Panc1 (cell line): ENCODE results near the gene ALKBH6. TPM values are rescaled to one million over a fixed set of nuclear protein-coding genes. Genes with fewer than 3 reads are reported as not detected.

Experiments
- ATAC-seq: fragments of 200-7000 bp; cut with Tn5 transposase; 2 replicates; pipeline ENCODE4 v1.9.1; 2020; ENCODE audit warnings: mild to moderate bottlenecking, moderate library complexity
- BruUV-seq: library from RNA; stranded (reverse); fragments of 400-500 nt; replicated peaks from 2 replicates; lab custom pipeline; 2021; lab: Mats Ljungman, UMichigan
- CTCF ChIA-PET: fragments of 300-600 bp; sonication (Branson Sonifier 250); formaldehyde crosslinking; loops from one replicate; lab custom pipeline; 2022; ENCODE audit warnings: antibody characterized with exemption; lab: Charles Lee
- POLR2A ChIA-PET: fragments of 300-600 bp; sonication (Branson Sonifier 250); formaldehyde crosslinking; loops from one replicate; lab custom pipeline; 2022; ENCODE audit warnings: antibody characterized with exemption; lab: Charles Lee
- DNase-seq: peaks from one replicate; pipeline ENCODE4 v3.0.0-alpha.2; 2010; ENCODE audit warnings: low read depth, low spot score
- H3K27ac ChIP-seq: 2 replicates; pipeline ENCODE4 v1.5.1; 2011; ENCODE audit warnings: mild to moderate bottlenecking, low read length, inconsistent platforms
- H3K27me3 ChIP-seq: fragments of 200-500 bp; sonication (Bioruptor generic); 2 replicates; pipeline ENCODE4 v1.6.0; 2014; ENCODE audit warnings: low read length, inconsistent platforms; ENCODE audit not compliant: control insufficient read depth, insufficient read depth
- H3K36me3 ChIP-seq: fragments of 200-500 bp; sonication (Bioruptor generic); 2 replicates; pipeline ENCODE4 v1.5.1; 2014; ENCODE audit warnings: inconsistent platforms, mild to moderate bottlenecking, low read length, moderate library complexity; ENCODE audit not compliant: control insufficient read depth, insufficient read depth
- H3K4me1 ChIP-seq: 2 replicates; pipeline ENCODE4 v1.5.1; 2011; ENCODE audit warnings: inconsistent platforms, mild to moderate bottlenecking, low read length, moderate library complexity; ENCODE audit not compliant: control insufficient read depth, insufficient read depth
- H3K4me3 ChIP-seq, 2 experiments: 2 replicates each; pipeline ENCODE4 v1.5.1; 2011 to 2012; ENCODE audit warnings: low read depth in 2 of 2, low read length in 2 of 2, mild to moderate bottlenecking in 2 of 2, inconsistent platforms in 1 of 2, moderate library complexity in 1 of 2
- H3K9me3 ChIP-seq: fragments of 200-500 bp; sonication (Bioruptor generic); 2 replicates; pipeline ENCODE4 v1.5.1; 2014; ENCODE audit warnings: low read depth, mild to moderate bottlenecking, inconsistent platforms, low read length, moderate library complexity; ENCODE audit not compliant: control insufficient read depth, insufficient read depth
- CTCF ChIP-seq: fragments of 450-650 bp; IDR thresholded peaks from 2 replicates; pipeline ENCODE4 v1.5.1; 2017; ENCODE audit warnings: mild to moderate bottlenecking
- POLR2AphosphoS5 ChIP-seq: IDR thresholded peaks from 2 replicates; pipeline ENCODE4 v1.6.1; 2012; ENCODE audit warnings: mild to moderate bottlenecking, low read depth, low read length, moderate library complexity
- REST ChIP-seq, 2 experiments: IDR thresholded peaks; 2 replicates each; pipeline ENCODE4 v1.6.1; 2011 to 2012; ENCODE audit warnings: low read depth in 2 of 2, control low read depth in 1 of 2, low read length in 1 of 2, mild to moderate bottlenecking in 1 of 2, moderate library complexity in 1 of 2; ENCODE audit not compliant: insufficient read depth in 1 of 2
- SIN3A ChIP-seq: IDR thresholded peaks from 2 replicates; pipeline ENCODE4 v1.6.1; 2012; ENCODE audit warnings: low read depth, mild to moderate bottlenecking, low read length, moderate library complexity, borderline replicate concordance; ENCODE audit not compliant: insufficient read depth
- TCF7L2 ChIP-seq: IDR thresholded peaks from 2 replicates; pipeline ENCODE4 v1.6.1; 2011; ENCODE audit warnings: mild to moderate bottlenecking, low read depth, low read length, inconsistent platforms
- in situ Hi-C: cut with HindIII; loops from 2 replicates; pipeline ENCODE4 v1.10.0; 2016; ENCODE audit warnings: low sequenced_read_pairs, low pct_unique_long_range_greater_than_20kb
- intact Hi-C: fragments of 100-400 bp; cut with micrococcal nuclease; formaldehyde crosslinking; loops from one replicate; pipeline ENCODE4 v1.10.0; 2022; ENCODE audit not compliant: unreplicated experiment
- total RNA-seq: library from RNA; stranded (reverse); gene quantifications from one replicate; pipeline ENCODE4 v1.2.1, GENCODE V29; 2021; ENCODE audit not compliant: unreplicated experiment

ALKBH6 gene
- total RNA-seq, 1 experiment from 2014 or later: 44.8 TPM

GRCh38 chr19:35966771-35967170 is 47.2 kb downstream of the ALKBH6 start:
- intact Hi-C loops: no loop called here
- ChIA-PET POLR2A (no interaction called here), CTCF (no interaction called here)
- H3K27me3 ChIP-seq: no peaks in the 10 kb centered on the region
- ATAC-seq: no peak
- H3K9me3 ChIP-seq: no peaks in the 10 kb centered on the region
- TF ChIP-seq TCF7L2: no peak
- no peak for TF ChIP-seq SIN3A
- no peak for TF ChIP-seq CTCF
- TF ChIP-seq POLR2AphosphoS5: no peak
- TF ChIP-seq REST (IDR thresholded peaks at IDR 0.05; ENCODE audit: insufficient read depth in 1 of 2, low read depth in 2 of 2, low read length in 1 of 2): no peak
- no peaks in the 10 kb centered on the region for H3K36me3 ChIP-seq
- H3K4me1 ChIP-seq: no peaks in the 10 kb centered on the region
- no peak overlapping the region for H3K27ac ChIP-seq
- in situ Hi-C loops: no loop called here
- H3K4me3 ChIP-seq: no peak overlapping the region
- no TSS peak for BruUV-seq
- no peak for DNase-seq

GRCh38 chr19:35963514-35963913 is 50.5 kb downstream of the ALKBH6 start:
- CTCF ChIA-PET: no interaction called here
- Histone ChIP-seq H3K36me3 (no peaks in the 10 kb centered on the region), H3K27ac (no peak overlapping the region), H3K4me1 (no peaks in the 10 kb centered on the region), H3K9me3 (no peaks in the 10 kb centered on the region), H3K27me3 (peaks cover 2% of the 10 kb centered on the region; the same call in 1 of the 2 replicates), H3K4me3 (no peak overlapping the region)
- no TSS peak for BruUV-seq
- POLR2A ChIA-PET: no interaction called here
- TF ChIP-seq TCF7L2 (no peak), REST (IDR thresholded peaks at IDR 0.05; ENCODE audit: insufficient read depth in 1 of 2, low read depth in 2 of 2, low read length in 1 of 2) (peak; percentile 99 to 100)
- in situ Hi-C loops: no loop called here
- intact Hi-C loops: no loop called here
- DNase-seq (no peak), ATAC-seq (peak; percentile 66)
